ENCODE data around the gene CAPN7.

CAPN7 gene

DNA sequence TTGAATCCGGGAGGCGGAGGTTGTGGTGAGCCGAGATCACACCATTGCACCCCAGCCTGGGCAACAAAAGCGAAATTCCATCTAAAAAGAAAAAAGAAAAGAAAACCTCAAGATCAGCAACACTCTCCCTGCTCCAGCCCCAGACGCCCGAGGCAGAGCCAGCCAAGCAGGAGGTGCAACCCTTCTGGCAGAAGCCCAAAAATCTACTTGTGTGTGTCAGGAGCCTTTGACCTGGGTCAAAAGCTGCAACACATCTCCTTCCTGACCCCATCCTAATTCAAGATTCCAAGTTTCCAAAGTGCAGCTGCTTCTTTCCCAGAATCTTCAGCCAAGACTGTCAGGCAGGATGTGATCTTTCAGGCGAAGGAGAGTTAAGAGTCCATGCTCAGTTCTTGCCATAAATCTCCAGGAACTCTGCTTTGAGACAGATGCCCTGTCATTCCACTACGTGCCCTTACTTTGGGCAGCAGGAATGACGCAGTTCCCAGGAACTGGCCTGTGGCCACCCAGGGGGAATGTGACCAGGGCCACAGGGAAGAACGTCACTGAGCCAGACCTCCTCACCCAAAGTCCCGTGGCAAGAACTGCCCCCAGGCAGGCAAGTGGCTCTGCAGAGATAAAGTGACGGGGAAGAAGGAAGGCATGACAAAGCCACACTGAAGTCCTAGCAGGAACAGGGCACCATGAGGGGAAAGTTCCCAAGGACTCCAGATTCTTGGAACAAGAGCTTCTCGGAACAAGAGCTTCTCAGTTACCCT is 86.9 kb downstream of the CAPN7 start:
- DNase-seq, result peak in 1 of 56 donors; percentile 37

DNA sequence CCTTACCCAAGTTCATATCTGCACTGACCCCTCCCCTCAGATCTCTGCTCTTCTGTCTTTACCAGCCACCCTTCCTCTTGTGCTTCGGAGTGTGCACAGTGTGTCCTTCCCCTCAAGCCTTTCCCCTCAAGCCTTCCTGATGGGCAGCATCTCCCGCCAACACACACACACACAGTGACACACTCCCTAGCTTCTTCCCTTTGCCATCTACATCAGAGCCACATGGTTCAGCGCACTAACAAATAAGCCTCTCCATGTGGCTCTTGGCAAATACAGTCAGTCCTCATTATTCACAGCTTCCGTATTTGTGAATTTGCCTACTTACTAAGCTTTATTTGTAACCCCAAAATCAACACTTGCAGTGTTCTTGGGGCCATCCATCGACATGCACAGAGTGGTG is 88.9 kb downstream of the CAPN7 start:
- DNase-seq, result no peak

- DNase-seq, result no peak
These were observed 89.5 kb downstream of the CAPN7 start for GRCh38 chr3:15295506-15295905.

DNA sequence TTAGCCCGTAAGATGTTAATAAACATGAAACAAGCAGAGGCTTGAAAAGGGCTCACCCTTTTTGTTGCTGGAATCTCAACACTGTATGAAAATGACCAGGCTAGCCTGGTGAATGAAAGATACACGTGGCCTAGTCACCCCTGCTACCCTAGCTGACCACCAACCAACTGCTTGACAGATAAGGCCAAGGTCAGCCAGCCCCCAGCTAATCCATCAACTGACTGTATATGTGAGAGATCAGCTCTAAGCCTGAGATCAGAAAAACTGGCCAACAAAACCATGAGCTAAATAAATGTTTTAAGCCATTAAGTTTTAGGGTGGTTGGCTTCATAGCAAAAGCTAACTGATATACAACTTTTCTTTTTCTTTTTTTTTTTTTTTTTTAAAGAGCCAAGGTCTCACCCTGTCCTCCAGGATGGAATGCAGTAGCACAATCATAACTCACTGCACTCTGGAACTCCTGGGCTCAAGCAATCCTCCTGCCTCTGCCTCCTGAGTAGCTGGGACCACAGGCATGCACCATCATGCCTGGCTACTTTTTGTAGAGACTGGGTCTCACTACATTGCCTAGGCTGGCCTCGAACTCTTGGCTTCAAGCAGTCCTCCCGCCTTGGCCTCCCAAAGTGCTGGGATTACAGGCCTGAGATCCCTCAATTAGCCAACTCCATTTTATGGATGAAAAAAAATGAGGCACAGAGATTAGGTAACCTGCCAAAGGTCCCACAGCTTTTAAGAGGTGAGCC is 91.7 kb downstream of the CAPN7 start:
- DNase-seq, result no peak

GRCh38 chr3:15298504-15298903 is 92.5 kb downstream of the CAPN7 start:
- no peak for DNase-seq

- DNase-seq, result peak in 1 of 56 donors; percentile 42
These were observed 93.0 kb downstream of the CAPN7 start for GRCh38 chr3:15299036-15299435.

DNA sequence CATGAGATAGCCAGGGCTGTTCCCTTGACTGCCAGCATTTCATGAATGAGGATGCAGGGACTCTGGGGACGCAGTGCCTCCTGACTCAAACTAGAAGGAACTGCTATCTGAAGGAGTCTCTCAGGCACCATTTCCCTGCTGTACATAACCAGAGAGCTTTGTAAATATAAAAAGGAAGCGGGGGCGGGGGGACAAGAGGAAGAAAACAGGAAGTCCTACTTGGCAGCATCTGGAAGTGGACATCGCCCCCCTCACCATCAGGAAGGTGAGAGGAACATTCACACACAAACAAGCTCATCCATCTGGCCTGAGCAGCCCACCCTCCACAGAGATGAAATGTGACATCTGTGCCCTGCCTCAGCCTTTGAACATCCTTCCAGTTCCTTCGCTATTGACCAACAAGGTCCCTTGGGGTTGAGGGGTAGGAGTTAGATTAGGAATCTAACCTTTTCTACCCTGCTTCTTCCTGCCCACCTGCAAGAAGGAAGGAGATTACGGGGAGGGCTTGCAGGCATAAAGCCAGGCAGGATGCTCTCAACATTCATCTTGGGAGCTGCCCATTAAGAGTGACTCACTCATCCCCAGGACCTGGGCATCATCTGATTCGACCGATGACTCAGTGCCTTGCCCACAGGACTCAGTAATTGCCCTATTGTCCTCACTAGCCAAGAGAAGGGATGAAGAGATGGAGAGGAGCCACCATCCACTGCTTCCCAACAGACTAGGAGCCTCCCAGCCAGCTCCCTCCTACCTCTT is 94.5 kb downstream of the CAPN7 start:
- peak in 1 of 56 donors; percentile 80 for DNase-seq

DNA sequence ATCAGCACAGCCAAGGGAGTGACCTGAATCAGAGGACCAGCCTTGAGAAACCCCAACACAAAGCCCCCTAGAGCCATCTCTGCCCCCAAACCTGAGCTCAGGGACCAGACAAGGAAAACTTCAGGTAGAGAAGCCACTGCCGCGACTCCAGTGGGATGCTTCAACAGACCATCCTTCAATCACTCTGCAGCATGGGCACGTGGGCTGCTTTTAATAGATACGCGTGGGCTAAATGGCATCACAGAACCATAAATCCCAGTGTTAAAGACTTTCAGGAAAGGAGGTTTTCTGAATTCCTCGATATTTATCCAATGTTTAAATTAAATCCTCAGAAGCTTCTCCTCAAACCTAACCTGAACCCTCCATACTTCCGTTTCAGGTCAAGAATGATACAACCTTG is 95.7 kb downstream of the CAPN7 start:
- no peak for DNase-seq

All from nucleus accumbens (tissue), 56 donors.